Measurements from ENCODE around the gene TMEM53.

Gene TMEM53

GRCh38 chr1:44606701-44607281 is 67.5 kb downstream of the TMEM53 start:
- Histone ChIP-seq H3K27me3 (ENCODE audit: control insufficient read depth in 1 of 2, insufficient read depth in 2 of 2, low read length in 2 of 2) (peaks cover 9 to 11% of the 10 kb centered on the region in 2 donors), H3K27ac (ENCODE audit: low read depth, low read length) (no peak overlapping the region), H3K9ac (ENCODE audit: low read depth in 1 of 2, low read length in 2 of 2) (no peak overlapping the region), H3K4me3 (ENCODE audit: low read depth in 1 of 2, low read length in 2 of 2) (no peak overlapping the region), H3K4me1 (ENCODE audit: control insufficient read depth in 1 of 2, insufficient read depth in 2 of 2, low read length in 2 of 2) (peaks cover 23 to 24% of the 10 kb centered on the region in 2 donors), H3K9me3 (ENCODE audit: control insufficient read depth in 1 of 2, low read length in 2 of 2) (no peaks in the 10 kb centered on the region), H3K36me3 (ENCODE audit: control insufficient read depth in 1 of 2, insufficient read depth in 2 of 2, low read length in 2 of 2) (no peaks in the 10 kb centered on the region)

DNA sequence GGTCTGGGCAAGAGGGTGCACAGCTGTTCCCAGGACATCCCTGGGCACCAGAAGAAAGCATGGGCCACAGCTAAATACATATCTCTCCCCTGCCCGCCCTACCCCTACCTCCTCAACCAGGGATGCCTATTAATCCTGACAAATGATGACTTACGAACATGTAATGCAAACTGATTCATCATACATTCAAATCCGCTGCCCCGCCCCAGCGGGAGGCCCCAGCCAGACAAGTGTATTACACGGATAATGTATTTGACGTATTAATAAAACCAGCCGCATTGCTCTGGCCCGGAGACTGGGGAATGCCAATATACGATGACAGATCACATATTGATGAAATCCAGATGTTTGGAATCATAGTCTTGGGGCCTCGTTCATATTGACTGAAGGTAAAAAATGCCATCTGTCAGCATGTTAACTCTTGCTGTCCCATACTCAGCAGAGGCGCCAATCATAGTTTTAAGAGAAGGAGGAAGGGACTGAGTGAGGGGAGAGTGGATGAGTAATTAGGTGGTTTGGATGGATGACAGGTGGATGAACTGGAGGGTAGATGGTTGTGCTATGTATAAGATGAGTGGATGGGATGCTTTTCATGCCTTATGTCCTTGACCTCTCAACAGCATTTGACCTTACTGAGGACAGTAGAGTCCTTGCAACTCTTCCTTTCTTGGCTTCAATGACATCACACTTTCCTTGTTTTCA is 68.2 kb downstream of the TMEM53 start:
- H3K9ac ChIP-seq (ENCODE audit: low read depth in 1 of 2, low read length in 2 of 2): no peak overlapping the region
- H3K9me3 ChIP-seq (ENCODE audit: control insufficient read depth in 1 of 2, low read length in 2 of 2): no peaks in the 10 kb centered on the region
- peaks cover 11 to 16% of the 10 kb centered on the region in 2 donors for H3K27me3 ChIP-seq (ENCODE audit: control insufficient read depth in 1 of 2, insufficient read depth in 2 of 2, low read length in 2 of 2)
- H3K4me3 ChIP-seq (ENCODE audit: low read depth in 1 of 2, low read length in 2 of 2): no peak overlapping the region
- peaks cover 23 to 24% of the 10 kb centered on the region in 2 donors for H3K4me1 ChIP-seq (ENCODE audit: control insufficient read depth in 1 of 2, insufficient read depth in 2 of 2, low read length in 2 of 2)
- H3K36me3 ChIP-seq (ENCODE audit: control insufficient read depth in 1 of 2, insufficient read depth in 2 of 2, low read length in 2 of 2): no peaks in the 10 kb centered on the region
- no peak overlapping the region for H3K27ac ChIP-seq (ENCODE audit: low read depth, low read length)

- no peak overlapping the region for H3K27ac ChIP-seq (ENCODE audit: low read depth, low read length)
- no peaks in the 10 kb centered on the region for H3K36me3 ChIP-seq (ENCODE audit: control insufficient read depth in 1 of 2, insufficient read depth in 2 of 2, low read length in 2 of 2)
- peaks cover 23 to 24% of the 10 kb centered on the region in 2 donors for H3K4me1 ChIP-seq (ENCODE audit: control insufficient read depth in 1 of 2, insufficient read depth in 2 of 2, low read length in 2 of 2)
- peaks cover 11 to 22% of the 10 kb centered on the region in 2 donors for H3K27me3 ChIP-seq (ENCODE audit: control insufficient read depth in 1 of 2, insufficient read depth in 2 of 2, low read length in 2 of 2)
- H3K9ac ChIP-seq (ENCODE audit: low read depth in 1 of 2, low read length in 2 of 2): no peak overlapping the region
- H3K4me3 ChIP-seq (ENCODE audit: low read depth in 1 of 2, low read length in 2 of 2): no peak overlapping the region
- no peaks in the 10 kb centered on the region for H3K9me3 ChIP-seq (ENCODE audit: control insufficient read depth in 1 of 2, low read length in 2 of 2)
Measured at GRCh38 chr1:44604157-44604955, 69.9 kb downstream of the TMEM53 start.

- H3K9ac ChIP-seq (ENCODE audit: low read depth in 1 of 2, low read length in 2 of 2): no peak overlapping the region
- H3K4me3 ChIP-seq (ENCODE audit: low read depth in 1 of 2, low read length in 2 of 2): no peak overlapping the region
- peaks cover 23 to 24% of the 10 kb centered on the region in 2 donors for H3K4me1 ChIP-seq (ENCODE audit: control insufficient read depth in 1 of 2, insufficient read depth in 2 of 2, low read length in 2 of 2)
- H3K27ac ChIP-seq (ENCODE audit: low read depth, low read length): no peak overlapping the region
- peaks cover 11 to 22% of the 10 kb centered on the region in 2 donors for H3K27me3 ChIP-seq (ENCODE audit: control insufficient read depth in 1 of 2, insufficient read depth in 2 of 2, low read length in 2 of 2)
- no peaks in the 10 kb centered on the region for H3K9me3 ChIP-seq (ENCODE audit: control insufficient read depth in 1 of 2, low read length in 2 of 2)
- H3K36me3 ChIP-seq (ENCODE audit: control insufficient read depth in 1 of 2, insufficient read depth in 2 of 2, low read length in 2 of 2): no peaks in the 10 kb centered on the region
Measured at GRCh38 chr1:44603718-44604117, 70.6 kb downstream of the TMEM53 start.
